Epidermal melanocyte (primary cell): ENCODE measurements around the gene ITGA1.

Experiments used
- DNase-seq: peaks from one replicate; pipeline ENCODE4 v3.0.0; 2011; ENCODE audit warnings: low spot score; ENCODE audit not compliant: insufficient read length

The ITGA1 gene

DNA sequence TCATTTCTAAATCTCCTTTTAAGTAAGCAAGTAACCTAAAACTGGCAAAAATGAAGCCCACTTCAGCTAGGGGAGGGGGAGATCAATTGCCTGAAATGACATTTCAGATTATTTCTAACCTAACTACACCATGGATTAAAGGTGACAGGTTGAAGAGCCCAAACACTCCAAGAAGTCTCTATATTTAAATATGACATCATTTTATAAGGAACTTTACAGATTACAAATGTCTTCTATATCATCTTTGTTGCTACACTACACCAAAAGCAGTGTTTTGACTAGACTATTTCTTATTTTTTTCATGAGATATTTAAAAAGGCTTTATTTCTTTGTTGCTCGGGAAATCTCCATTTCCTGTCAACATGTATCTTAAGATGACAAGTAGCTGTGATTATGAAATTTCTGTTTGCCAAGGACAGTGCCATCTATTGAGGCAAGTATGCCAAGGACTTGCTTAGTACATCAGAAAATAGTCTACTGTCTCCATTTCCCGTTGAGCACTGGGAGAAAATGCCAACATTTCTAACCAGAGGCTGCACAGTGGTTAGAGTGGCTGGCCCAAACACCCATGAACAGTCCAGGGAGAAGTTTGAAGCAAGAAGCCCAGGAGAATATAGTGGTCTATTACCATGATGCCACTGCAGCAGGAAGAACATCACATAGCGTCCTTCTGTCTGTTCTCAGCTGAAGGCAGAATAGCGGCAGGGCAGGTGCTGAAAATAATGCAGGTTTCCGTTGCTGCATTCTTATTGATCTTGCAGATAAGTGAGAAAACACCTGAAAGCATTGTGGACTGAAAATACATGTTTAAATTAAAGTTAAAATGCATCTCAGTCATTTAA lies 108.1 kb downstream of the ITGA1 start:
- no peak for DNase-seq

- DNase-seq, result no peak
Observed at GRCh38 chr5:52896534-52897237, 109.0 kb downstream of the ITGA1 start.

- no peak for DNase-seq
Observed at GRCh38 chr5:52897238-52897614, 109.5 kb downstream of the ITGA1 start.

DNA sequence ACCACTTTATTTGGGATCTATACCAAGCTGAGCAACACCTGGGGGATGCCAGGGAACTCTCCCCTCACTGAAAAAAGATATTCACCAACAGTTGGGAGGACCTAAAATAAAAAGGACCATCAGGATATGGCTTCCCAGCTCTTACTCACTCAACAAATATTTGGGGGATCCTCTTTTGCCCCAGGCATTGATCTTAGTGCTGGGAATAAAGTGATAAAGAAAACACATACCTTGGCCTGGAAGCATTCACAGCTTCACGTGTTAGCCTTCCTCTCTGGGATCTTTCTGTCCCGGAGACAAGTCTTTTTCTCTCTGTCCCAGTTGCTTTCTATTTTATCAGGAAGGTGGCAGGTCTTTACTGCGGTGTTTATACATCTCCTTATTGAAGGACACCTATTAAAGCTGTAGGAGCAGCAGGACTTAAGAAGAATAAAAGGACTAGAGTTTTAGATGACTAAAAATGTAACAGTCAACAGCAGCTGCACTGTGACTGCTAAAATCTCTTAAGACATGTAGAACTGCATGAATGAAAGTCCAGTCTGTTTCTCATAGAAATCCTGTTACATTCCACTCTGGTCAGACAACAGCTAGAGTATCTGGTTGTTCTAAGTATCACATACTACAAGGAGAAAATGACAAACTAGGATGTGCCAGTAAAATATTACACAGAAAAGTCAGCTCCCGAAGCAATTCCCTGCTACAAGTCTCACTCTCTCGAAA lies 111.4 kb downstream of the ITGA1 start:
- no peak for DNase-seq

DNA sequence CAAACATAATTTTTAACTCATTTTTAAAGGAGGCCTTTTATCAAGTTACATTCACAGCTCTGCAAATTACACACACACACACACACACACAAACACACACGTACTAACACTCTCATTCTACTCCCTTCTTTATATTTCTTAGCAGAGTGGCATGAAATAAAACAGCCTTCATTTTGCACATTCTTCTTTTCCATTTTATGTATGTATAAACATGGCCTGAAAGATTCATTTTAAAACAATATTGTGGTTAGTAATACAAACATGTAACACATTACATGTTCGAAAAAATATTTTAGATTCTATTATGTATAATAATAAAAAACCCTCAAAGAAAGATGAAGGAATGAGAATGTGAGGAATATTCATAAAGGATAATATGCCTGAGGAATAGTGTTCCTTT lies 115.4 kb downstream of the ITGA1 start:
- DNase-seq, result no peak

DNA sequence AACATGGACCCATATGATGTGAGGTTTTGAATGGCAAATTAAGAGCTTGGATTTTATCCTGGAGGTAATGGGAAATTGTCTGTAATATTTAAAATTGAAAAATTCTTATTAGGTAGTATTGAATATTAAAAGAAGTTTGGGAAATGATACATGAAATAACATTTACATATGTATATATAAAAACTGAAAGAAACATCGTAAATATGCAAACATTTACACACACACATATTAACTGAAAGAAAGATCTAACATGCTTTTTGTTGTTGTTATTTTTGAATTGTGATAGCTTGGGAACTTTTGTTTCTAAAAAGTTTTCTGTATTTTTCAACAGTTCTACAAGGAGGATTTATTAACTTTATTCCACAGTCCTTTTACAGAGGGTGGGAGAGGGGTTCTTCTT lies 118.6 kb downstream of the ITGA1 start:
- no peak for DNase-seq

DNA sequence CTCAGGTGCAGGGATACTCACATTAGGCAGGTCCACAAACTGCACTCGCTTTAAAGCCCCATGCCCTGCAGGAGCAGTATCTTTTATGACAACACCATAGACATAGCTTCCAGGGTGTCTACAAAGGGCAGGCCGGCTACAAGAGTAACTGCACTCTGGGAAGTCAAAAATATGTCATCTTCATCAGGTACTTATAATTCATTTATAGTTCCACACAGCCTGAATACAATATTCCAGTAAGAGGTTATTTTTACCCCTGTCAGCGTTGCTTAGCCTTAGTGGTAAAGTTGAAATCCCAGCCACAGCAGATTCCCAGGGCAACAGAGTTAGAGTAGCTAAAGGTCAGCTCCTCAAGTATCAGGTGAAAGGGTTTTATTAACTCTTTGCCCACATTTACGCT lies 119.1 kb downstream of the ITGA1 start:
- no peak for DNase-seq

GRCh38 chr5:52909192-52909591 lies 121.5 kb downstream of the ITGA1 start:
- DNase-seq, result no peak

DNA sequence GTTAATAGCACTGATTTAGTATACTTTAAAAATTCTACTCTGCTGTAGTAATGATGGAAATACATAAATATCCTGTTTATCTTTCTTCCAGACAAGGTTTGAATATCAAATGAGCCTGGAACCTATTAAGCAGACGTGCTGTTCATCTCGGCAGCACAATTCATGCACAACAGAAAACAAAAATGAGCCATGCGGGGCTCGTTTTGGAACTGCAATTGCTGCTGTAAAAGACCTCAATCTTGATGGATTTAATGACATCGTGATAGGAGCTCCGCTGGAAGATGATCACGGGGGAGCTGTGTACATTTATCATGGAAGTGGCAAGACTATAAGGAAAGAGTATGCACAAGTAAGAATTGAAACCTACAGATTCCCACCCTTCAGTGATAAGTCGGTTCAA lies 122.4 kb downstream of the ITGA1 start:
- DNase-seq, result no peak

DNA sequence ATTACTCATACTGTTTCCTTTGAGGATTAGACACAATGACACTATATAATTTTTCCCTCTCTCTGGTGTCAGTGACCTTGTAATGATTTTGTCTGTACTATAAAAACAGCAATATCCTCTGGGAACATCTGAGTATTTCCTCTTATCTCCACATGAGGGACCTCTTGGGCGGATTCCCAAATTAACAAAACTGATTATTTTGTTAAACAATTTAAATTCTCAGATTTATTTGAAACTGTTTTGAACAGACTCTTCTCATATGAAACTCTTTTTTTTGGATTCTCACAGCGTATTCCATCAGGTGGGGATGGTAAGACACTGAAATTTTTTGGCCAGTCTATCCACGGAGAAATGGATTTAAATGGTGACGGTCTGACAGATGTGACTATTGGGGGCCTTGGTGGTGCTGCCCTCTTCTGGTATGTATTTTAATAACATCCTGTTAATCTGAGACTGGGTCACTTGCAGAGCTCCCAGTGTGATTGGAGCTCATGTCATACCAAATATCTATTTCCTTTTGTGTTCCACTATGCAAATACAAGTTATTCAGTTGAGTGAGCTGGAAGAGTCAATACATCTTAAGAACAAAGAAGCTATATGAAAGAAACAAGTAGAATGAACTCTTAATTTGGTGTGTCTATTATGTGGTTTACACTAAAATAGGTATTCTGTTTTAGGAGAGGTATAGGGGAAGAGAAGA lies 127.6 kb downstream of the ITGA1 start:
- DNase-seq, result peak; percentile 42

GRCh38 chr5:52920929-52921328 lies 133.2 kb downstream of the ITGA1 start:
- DNase-seq, result no peak

DNA sequence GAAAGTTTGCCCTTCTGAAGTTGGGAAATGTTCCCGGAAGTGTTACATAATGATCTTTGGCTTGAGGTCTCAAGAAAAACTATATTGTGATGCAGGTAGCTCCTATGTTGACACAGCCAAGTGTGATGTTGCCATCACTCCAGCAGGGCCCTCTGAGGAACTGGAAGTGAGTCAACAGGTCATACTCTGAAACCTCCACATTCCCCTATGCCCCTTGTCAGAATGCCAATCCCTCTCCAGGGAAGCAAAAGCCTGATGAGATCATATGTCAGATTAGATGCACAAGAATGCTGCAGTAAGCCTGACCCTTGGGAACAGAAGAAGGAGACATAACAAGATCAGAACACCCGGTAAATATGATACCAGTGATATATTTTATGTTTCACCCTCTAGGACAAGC lies 134.7 kb downstream of the ITGA1 start:
- no peak for DNase-seq

DNA sequence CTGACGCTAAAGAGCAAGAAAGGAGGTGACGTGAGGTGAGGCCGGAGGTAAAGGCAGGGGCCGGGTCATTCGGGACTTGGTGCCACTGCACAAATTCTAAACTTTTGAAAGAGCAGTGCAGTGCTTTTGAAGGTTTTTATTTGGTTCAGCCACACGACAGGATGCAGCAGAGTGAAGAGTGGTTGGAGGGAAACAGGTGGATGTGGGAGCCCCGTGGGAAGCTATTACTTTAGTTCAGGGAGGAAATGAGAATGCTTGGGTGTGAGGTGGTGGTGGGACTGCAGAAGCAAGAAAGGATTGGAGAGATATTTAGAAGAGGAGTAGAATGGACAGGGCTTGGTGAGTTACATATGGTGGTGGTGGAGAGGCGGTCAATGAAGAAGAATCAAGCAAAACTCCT lies 136.7 kb downstream of the ITGA1 start:
- DNase-seq, result no peak

GRCh38 chr5:52925001-52925400 lies 137.3 kb downstream of the ITGA1 start:
- no peak for DNase-seq

DNA sequence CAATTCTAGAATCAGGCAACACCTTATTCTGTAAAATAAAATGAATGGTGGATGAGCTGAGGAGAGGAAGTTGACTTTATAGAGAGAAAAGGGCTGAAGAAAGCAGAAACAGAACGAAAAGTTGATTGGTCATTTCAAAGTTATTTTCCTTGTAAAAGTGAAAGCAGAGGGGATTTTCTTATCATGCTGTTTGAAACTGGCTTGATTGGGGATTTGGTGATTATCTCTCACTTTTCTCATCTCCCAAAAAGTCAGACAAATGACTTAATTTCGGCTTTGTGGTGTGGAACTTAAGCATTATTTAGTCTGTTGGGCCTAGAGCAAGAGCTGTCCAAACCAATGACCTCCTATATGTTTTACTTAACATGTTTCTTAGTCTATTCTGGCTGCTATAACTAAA lies 141.0 kb downstream of the ITGA1 start:
- DNase-seq, result no peak

DNA sequence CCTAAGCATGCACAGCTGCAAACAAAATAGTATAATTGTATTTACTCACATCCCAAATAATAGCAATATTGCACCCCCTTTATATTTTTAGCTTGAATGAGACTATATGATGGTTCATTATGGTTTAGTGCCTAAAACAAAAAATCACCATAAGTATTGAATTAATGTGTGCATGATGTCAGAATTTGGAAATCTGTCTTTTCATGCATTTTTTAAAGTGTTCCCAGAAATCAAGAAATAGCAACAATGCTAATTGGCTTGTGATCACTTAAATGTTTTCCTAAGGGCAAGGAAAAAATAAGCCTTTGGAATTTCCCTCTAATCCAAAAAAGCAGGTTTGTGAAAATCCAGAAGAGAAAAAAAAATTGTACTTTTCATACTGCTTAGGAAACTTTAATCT lies 150.5 kb downstream of the ITGA1 start:
- DNase-seq, result no peak

- no peak for DNase-seq
Observed at GRCh38 chr5:52943285-52943684, 155.6 kb downstream of the ITGA1 start.

GRCh38 chr5:52943808-52944207 lies 156.1 kb downstream of the ITGA1 start:
- no peak for DNase-seq

GRCh38 chr5:52945040-52945439 lies 157.3 kb downstream of the ITGA1 start:
- no peak for DNase-seq

DNA sequence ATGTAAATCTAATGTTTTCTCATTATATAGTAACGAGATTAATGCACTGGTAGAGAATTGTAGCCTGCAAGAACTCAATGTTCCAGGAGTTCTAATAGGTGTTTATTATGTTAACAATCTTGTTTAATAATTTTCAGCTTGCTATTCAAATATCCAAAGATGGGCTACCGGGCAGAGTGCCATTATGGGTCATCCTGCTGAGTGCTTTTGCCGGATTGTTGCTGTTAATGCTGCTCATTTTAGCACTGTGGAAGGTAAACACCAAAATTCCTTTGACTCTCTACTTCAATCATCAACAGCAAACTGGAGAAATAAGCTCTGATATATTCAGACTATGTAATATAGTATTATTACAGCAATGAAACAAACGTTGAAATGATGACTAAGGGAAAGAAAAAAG lies 159.5 kb downstream of the ITGA1 start:
- DNase-seq, result no peak

DNA sequence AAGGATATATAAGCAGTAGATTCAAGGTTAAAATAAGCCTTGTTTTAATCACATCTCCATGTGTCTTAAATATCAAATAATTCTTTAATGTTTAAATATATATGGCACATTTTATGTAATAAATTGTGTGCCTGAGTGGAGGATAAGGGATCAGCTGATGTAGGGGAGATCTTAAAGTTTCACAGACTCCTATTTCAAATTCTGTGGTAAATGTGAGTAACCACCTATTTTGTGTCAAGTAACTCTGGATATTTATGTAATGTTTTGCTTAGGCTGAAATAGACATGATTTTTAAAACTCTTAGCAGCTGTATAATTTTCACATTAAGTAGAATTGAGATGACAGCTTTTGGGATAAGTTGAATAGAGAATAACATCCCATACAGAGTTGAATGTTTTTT lies 160.1 kb downstream of the ITGA1 start:
- DNase-seq, result no peak
